GM21576 (cell line): ENCODE measurements around the gene PHAF1.

Experiments
- ATAC-seq: cut with Tn5 transposase; IDR thresholded peaks from one replicate; pipeline ENCODE4 v1.9.1; 2021; ENCODE audit warnings: mild to moderate bottlenecking, moderate library complexity; ENCODE audit not compliant: unreplicated experiment

The PHAF1 gene

GRCh38 chr16:67146523-67147357 is 37.0 kb downstream of the PHAF1 start:
- ATAC-seq, result no peak

- ATAC-seq, result no peak
These were observed 37.8 kb downstream of the PHAF1 start for GRCh38 chr16:67147437-67148140.

- no peak for ATAC-seq
These were observed 38.5 kb downstream of the PHAF1 start for GRCh38 chr16:67148221-67148620.

- no peak for ATAC-seq
These were observed 39.0 kb downstream of the PHAF1 start for GRCh38 chr16:67148656-67149275.

- no peak for ATAC-seq
These were observed 39.7 kb downstream of the PHAF1 start for GRCh38 chr16:67149276-67150046.

GRCh38 chr16:67150047-67150832 is 40.5 kb downstream of the PHAF1 start:
- no peak for ATAC-seq

- no peak for ATAC-seq
These were observed 41.2 kb downstream of the PHAF1 start, which contains the start of gene B3GNT9 for GRCh38 chr16:67150833-67151396. Gene B3GNT9 (minus strand): TSS chr16:67150998. CDS start chr16:67150485, 513 bp downstream.

GRCh38 chr16:67151431-67152097 is 41.8 kb downstream of the PHAF1 start:
- ATAC-seq, result no peak

GRCh38 chr16:67154578-67155294 is 45.0 kb downstream of the PHAF1 start:
- ATAC-seq, result no peak

GRCh38 chr16:67155295-67156142 is 45.8 kb downstream of the PHAF1 start:
- no peak for ATAC-seq

GRCh38 chr16:67156143-67156844 is 46.6 kb downstream of the PHAF1 start:
- ATAC-seq, result no peak

GRCh38 chr16:67157106-67157748 is 47.5 kb downstream of the PHAF1 start:
- ATAC-seq, result no peak

- ATAC-seq, result no peak
These were observed 48.3 kb downstream of the PHAF1 start for GRCh38 chr16:67157892-67158635.

GRCh38 chr16:67158637-67159600 is 49.2 kb downstream of the PHAF1 start:
- peak; percentile 44 for ATAC-seq

GRCh38 chr16:67161595-67162058 is 51.9 kb downstream of the PHAF1 start:
- no peak for ATAC-seq
